ENCODE measurements around the gene PHLPP1.

GRCh38 chr18:62883937-62884735 is 168.8 kb downstream of the PHLPP1 start:
- TF ChIP-seq POLR2A (IDR thresholded peaks at IDR 0.05; ENCODE audit: borderline replicate concordance, extremely low read depth, insufficient read depth, insufficient read length) (no peak), EZH2 (IDR thresholded peaks at IDR 0.05) (no peak), MAX (IDR thresholded peaks at IDR 0.05) (no peak), CTCF (IDR thresholded peaks at IDR 0.05 in 2 of 3, conservative IDR thresholded peaks at IDR 0.05 in 1 of 3; ENCODE audit: borderline replicate concordance in 1 of 3, insufficient read depth in 1 of 3, low read depth in 2 of 3, low read length in 2 of 3) (no peak), POLR2AphosphoS5 (IDR thresholded peaks at IDR 0.05; ENCODE audit: low read depth, low read length) (no peak), EZH2phosphoT487 (IDR thresholded peaks at IDR 0.05; ENCODE audit: borderline replicate concordance) (no peak)

Measured in HCT116 (cell line).